HG03571 (cell line): ENCODE results near the gene IGF2BP2.
"Not testable (repeated sequence)": the region's sequence is repeated elsewhere in the genome, so short reads cannot be mapped to it uniquely, and the experiment has no call there.

Source experiments
- ATAC-seq: cut with Tn5 transposase; IDR thresholded peaks from one replicate; pipeline ENCODE4 v1.9.1; 2021; ENCODE audit not compliant: unreplicated experiment

The IGF2BP2 gene

GRCh38 chr3:185838417-185838989 is 13.7 kb upstream of the IGF2BP2 start:
- ATAC-seq = not testable (repeated sequence)

DNA sequence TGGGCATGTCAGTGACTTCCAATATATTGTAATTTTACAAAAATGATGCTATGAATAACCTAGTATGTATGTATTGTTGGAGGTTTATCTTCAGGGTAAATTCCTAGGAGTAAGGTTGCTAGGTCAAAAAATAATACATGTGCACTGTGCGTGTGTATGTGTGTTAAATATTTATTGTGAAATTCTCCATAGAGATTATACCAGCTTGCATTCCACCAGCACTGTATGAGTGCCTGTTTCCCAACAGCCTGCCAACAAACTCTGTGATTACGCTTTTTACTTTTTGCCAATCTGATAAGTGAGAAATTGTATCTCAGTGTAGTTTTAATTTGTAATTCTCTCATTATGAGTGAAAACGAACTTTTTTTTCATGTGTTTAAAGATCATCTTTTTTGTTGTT is 12.6 kb upstream of the IGF2BP2 start:
- ATAC-seq = no peak

GRCh38 chr3:185831990-185832389 is 7.1 kb upstream of the IGF2BP2 start:
- ATAC-seq = no peak

DNA sequence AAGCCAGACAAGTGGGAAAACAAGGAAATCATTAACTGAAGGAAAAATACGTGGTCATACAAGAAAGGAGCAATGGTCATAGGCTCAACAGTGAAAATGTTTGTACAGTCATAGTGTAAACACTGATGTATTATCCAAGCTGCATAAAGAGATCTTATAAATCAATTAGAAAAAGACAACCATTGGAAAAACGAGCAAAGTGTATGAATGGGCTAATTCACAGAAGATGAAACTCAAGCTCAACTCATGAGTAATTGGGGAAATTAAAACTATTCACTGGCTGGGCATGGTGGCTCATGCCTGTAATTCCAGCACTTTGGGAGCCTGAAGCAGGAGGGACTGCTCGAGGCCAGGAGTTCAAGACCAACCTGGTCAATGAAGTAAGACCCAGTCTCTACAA is 6.4 kb upstream of the IGF2BP2 start:
- ATAC-seq = no peak

- ATAC-seq = no peak
Observed at GRCh38 chr3:185830018-185830797, 5.4 kb upstream of the IGF2BP2 start.

- no peak for ATAC-seq
Observed at GRCh38 chr3:185828755-185829154, 3.9 kb upstream of the IGF2BP2 start.

GRCh38 chr3:185827595-185828344 is 2.9 kb upstream of the IGF2BP2 start:
- ATAC-seq = no peak

GRCh38 chr3:185825639-185826481 is 1.0 kb upstream of the IGF2BP2 start:
- ATAC-seq = peak; percentile 35

DNA sequence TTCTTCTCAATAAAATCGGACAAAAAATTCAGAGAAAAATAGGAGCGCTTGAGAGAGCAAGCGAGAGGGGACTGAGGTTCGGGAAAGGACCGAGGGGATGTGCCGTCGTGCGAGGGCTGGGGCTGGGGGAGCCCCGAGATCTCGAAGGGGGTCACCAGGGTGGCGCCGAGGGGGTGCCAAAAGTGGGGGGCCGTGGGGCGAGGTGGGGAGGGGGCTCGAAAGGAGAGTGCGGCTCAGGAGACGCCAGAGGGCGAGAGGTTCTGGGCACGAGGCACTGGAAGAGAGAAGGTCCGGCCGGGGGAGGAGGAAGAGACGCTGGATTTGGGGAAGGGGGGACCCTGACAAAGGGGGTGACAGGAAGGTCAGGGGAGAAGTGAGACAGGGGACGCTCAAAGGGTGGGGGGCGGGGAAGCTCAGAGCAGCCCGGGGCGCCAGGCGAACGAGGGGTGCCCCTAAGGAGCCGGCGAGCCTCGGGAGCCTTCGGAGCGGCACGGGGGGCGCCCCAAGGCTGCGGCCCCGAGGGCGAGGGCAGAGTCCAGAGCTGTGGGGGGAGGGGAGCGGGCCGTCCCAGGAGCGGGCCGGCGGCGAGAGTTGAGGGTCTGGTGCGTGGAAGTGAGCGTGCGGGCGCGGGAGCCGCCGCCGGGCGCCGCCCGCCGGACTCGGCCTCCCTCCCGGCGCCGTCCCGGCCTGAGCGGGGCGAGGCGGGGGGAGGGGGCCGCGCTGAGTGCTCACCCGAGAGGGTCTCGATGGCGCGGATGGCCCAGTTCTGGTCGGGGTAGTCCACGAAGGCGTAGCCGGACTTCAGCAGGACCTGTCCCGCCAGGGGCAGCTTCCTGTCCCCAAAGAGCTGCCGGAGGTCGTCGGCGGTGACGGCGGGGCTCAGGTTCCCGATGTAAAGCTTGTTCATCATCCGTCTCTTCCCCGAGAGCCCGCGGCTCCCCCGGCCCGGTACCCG is 514 bp downstream of the IGF2BP2 start:
- ATAC-seq = no peak

DNA sequence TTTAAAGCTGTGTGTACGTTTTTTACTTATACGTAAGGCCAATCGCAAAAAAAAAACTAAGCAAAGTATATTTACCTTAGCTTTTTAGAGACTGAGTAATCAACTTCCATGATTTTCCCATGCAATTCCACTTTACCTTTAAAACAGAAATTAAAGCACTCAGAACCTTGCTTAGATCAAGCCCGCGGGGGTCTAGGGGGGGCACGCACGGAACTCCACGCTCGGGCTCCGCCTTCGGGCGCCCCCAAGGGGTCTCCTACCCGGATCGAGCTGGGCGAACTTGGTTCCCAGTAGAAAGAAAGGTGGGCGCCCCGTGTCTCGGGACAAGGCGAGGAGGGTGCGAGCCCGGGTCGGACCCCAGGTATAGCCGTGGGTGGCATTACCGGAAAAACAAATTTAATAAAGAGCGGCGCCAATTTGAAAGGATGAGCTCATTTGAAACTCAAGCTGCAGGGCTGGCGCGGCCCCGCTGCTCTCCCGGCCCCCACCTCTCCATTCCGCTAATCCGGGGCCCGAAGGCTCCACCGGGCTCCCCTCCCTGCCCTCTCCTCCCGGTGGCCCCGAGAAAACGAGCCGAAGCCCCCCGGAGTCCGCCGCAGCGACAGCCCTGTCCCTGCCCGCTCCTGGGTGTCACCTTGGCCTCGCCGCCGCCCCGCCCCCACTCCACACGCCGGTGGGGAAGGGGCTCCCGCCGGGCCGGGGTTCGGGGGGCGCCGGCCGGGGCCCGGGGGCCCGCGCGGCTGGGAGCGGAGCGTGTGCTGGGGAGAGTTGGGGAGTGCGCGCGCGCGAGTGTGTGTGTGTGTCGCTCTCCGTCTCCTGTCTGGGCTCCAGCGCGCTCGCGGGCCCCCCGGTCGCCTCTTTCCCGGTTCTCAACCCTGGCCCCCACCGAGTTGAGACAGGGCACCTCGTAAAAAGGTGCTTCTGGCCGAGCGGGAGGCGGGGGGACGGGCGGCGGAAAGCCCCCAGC is 1.5 kb downstream of the IGF2BP2 start:
- no peak for ATAC-seq

DNA sequence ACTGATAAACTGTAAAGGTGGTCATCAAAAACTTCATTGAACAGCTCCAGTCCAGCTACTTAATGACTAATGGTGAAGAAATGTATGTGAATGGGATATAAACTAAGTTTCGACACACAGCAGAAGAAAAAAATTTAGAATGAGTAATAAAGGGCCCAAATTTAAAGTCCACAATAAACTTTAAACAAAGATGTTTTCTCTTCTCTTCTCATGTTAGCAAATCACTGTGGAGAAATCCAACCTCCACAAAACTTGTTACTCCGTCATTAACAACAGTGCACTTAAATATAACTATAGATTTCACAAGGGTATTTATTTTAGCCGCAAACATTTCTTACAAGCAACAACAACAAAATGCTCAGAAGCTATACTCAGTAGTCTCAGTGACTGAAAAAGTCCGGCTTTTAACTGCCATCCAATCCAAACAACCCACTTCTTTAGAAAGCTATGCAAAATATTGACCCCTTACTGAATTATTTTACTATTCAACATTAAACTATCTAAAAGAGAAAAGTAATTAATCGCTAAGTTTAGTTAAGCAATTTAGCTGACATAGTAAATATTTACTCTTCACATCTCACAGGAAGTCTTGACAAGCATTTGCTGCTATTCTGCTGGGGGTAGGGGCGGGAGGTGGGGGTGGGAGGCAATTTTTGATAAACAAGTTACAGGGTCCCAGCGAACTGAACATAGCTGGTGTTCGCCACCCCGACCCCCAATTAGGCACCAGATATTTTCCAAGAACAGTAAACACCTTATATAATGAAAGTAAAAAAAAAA is 2.4 kb downstream of the IGF2BP2 start:
- ATAC-seq = no peak

- ATAC-seq = no peak
Observed at GRCh38 chr3:185820973-185821758, 3.7 kb downstream of the IGF2BP2 start.

- ATAC-seq = no peak
Observed at GRCh38 chr3:185818267-185818875, 6.5 kb downstream of the IGF2BP2 start.

- ATAC-seq = no peak
Observed at GRCh38 chr3:185815391-185816282, 9.2 kb downstream of the IGF2BP2 start.

DNA sequence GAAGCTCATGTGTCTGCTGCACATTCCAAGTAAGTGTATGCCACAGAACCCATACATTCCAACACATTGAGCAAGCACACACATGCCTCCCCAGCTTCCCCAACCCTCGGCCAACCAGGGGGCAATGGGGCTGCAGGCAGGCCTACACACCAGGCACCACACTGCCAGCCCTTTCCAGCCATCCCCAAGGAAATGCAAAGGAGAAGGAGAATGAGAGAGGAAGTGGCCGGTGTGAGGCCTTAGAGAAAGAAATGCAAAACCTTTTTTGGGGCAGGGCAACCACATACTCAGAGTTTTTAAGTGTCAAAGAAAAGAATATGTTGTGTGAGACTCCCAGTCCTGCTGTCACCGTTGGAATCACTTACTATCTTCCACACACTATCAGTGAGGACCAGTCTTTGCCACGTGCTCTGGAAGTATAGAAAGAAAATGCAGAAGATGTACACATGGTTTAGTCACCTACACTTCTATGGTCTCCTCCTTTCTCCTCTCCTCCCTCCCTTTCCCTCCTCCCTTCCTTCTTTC is 11.1 kb downstream of the IGF2BP2 start:
- ATAC-seq = no peak

- ATAC-seq = no peak
Observed at GRCh38 chr3:185813205-185813604, 11.6 kb downstream of the IGF2BP2 start.
